IPS-11a (cell line): ENCODE results near the gene CDK2.

ENCODE experiments used
- H3K4me3 ChIP-seq: one replicate; pipeline ENCODE4 v1.5.1; 2013; ENCODE audit warnings: low read depth, low read length, control low read depth

The CDK2 gene

GRCh38 chr12:56010111-56010570 is 43.5 kb downstream of the CDK2 start:
- H3K4me3 ChIP-seq: no peak overlapping the region

DNA sequence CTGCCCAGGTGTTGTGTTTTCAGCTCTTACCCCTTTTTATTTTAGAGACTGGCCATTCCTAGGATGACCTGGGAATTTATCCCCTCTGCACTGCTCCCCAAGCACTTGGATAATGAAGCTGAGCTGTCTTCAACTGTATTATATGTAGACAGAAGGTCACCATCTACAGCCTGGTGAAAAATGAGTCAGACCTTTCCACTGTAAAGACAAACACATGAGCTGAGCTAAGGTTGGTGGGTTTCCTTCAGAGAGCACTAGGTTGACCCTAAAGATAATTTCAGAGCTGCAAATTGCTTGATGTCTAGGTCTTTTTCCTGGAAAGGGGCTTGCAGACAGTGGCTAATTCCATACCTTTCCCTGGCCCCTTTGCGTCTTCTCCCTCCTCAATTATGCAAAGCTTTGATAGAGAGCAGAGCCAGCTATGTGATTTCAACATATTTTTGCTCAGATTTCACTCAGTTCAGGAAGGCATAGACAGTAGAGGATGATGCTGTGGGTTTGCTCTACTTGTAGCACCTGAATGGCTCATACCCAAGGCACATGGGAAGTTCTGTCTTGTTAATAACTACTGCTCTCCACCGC is 45.0 kb downstream of the CDK2 start:
- no peak overlapping the region for H3K4me3 ChIP-seq

GRCh38 chr12:56013482-56013881 is 46.9 kb downstream of the CDK2 start:
- H3K4me3 ChIP-seq: no peak overlapping the region

- no peak overlapping the region for H3K4me3 ChIP-seq
Observed at GRCh38 chr12:56014205-56014604, 47.6 kb downstream of the CDK2 start.

GRCh38 chr12:56017181-56017580 is 50.6 kb downstream of the CDK2 start:
- no peak overlapping the region for H3K4me3 ChIP-seq

GRCh38 chr12:56018356-56018755 is 51.7 kb downstream of the CDK2 start:
- no peak overlapping the region for H3K4me3 ChIP-seq

DNA sequence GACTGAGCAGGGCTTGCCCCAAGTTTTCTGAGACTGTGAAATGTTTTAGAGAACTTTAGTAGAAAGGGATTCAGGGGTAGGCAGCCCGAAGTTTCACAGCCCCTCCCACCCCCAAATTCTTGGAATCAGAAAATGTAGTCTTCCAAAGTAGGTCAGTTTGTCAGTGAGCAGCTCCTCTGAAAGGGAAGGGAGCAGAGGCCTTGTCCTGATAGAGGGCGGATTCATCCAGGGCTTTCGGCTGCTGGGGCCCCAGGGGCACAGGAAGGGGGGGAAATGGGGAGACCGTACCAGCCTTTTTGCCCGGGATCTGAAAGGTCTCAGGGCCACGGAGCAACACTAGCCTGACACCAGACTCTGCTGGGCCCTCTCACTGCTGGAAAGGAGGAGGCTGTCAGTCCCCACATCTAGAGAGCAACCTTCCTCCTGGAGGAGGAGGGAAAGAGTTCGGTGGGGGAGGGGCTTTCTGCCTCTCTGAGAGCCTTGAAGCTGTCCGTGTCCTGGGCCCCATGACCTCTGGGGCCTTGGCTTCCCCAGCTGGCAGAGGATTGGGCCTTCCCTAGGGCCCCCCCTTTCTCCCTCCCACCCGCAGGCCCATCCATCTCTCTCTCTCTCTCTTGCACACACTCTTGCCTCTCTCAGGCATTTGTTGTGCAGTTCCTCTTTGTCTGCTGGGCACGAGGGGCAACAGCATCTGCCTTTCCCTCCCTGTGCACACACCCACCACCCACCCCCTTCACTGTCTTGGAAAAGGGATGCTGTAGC is 54.0 kb downstream of the CDK2 start, which contains the start of gene IKZF4:
Gene IKZF4, plus strand, starts transcription at position 621 of the 762 bp plus-strand sequence. CDS start 451 bp downstream, outside the sequence.
- peak within 1 kb of the TSS; percentile 33 for H3K4me3 ChIP-seq

GRCh38 chr12:56021889-56022497 is 55.4 kb downstream of the CDK2 start:
- H3K4me3 ChIP-seq: peak overlapping the region; percentile 33
